Measurements from ENCODE around the gene FDXACB1. TPM values are rescaled to one million over a fixed set of nuclear protein-coding genes. Genes with fewer than 3 reads are reported as not detected.

Gene FDXACB1, protein sequence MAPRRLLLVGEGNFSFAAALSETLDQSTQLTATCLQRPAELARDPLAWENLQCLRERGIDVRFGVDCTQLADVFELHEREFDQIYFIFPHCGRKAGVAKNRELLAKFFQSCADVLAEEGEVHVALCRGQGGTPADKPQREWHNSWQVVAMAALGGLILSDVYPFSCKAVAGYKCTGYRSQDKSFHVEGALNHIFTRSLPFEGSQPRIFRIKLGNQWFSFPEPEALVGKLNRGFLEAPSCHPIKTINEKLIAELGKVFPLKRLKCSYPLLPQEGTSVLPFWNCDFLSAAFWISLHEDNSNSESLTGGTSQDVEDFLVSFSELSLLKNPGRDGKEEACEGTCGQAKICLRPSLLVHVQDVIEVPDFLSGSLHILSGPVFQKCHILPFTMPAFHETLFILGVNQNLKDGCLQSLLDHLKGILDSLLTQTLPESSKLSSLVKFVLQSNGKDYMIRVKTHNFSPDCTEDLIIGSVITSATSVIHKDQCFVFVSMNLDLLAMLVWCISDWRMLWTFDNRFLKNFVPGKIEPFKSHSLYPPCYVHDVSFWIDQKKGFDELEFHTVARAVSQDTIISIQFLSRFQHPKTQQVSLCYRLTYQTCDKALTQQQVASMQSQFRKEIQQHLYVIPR
- total RNA-seq = 3.3 and 4.2 TPM in 2 replicates

DNA sequence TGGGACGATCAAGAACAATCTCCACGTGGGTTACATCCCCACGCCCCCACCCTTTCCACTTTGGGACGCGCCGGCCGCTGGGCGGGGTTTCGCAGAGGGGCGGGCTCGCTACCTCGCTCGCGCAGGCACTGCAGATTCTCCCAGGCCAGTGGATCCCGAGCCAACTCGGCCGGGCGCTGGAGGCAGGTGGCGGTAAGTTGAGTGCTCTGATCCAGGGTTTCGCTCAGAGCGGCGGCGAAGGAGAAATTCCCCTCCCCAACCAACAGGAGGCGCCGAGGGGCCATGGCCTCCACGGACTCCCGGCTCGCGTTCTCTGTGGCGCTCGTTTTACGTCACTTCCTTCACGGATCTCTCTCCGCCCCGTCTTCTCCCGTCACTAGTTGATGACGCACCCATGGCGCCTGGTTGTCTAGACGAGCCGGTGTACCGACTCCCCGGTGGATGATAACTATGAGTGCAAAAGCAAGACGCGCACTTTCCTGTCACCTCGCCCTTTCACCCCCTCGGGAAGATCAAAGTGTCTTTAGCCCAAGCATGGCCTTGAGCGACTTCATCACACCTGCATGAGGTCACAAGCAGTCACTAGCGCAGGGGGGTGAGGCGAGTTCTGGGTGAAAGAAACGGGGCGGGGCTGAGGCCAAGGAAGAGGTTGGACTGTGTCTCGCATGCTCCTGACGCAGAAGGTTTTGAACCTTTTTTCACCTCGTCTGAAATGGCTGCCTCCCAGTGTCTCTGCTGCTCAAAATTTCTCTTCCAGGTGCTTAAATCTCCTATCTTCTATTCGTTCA lies at the start of gene FDXACB1, which contains the start of gene CFAP68:
Gene FDXACB1, minus strand, starts transcription at position 317 of the 788 bp plus-strand sequence. Its CDS starts 33 bp downstream, at position 284.
Gene CFAP68, plus strand, starts transcription at position 693 of the 788 bp plus-strand sequence. Its CDS starts 20 bp downstream, at position 713.

DNA sequence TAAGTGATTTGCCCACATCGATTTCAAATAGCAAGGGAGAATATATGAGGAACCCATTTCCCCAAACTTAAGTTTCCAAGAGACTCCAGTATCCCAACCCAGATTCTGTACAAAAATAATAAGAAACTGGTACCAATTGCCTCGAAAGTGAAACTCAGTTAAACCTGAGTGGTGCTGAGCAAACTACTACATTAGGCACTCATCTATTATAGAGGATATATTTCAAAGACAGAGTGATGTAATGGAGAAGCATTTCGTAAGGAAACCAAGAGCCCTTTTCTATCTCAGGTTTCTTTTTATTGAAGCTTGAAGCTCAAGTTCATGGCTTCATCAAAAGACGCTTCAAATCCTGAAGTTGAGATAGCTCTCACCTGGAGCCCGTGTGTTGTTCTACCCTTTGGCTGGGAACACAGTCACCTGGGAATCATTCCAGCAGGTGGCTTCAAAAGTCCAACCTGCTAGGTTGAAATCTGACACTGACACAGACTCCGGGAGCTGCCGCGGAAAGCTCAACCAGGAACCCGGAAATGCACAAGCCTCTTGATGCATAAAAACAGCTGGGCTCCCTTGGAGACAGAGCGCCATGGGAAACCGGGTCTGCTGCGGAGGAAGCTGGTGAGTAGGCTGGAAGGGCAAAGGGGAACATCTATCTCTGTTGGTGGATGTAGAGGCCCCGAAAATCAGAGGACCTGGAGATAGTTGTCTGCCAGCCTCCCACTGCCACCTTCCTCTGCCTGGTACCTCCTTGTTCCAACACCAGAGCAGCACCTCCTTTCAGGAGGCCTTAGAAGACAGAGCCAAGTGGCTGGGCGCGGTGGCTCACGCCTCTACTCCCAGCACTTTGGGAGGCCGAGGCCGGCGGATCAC lies 39.7 kb upstream of the FDXACB1 start, which contains the start of gene C11orf52:
Gene C11orf52, plus strand, starts transcription at position 524 of the 867 bp plus-strand sequence. Its CDS starts 60 bp downstream, at position 584.

DNA sequence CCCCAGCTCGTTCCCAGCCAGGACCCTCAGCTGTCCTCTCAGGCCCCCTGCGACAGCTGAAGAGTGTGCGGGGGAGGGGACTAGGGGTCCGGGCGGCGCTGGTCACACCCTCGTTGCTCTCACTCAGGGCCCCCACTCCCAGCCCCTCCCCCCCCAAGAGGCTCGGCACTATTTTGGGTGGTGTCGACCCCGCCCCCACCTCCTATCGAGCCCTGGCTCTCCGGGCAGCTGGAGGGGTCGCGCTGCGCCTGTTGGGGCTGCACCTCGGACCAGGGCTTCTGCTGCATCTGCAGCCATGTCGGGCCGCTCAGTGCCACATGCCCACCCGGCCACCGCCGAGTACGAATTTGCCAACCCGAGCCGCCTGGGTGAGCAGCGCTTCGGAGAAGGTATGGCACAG lies 33.6 kb upstream of the FDXACB1 start, which contains the start of gene HSPB2:
Gene HSPB2, plus strand, starts transcription at position 200 of the 400 bp plus-strand sequence. Its CDS starts 96 bp downstream, at position 296.

DNA sequence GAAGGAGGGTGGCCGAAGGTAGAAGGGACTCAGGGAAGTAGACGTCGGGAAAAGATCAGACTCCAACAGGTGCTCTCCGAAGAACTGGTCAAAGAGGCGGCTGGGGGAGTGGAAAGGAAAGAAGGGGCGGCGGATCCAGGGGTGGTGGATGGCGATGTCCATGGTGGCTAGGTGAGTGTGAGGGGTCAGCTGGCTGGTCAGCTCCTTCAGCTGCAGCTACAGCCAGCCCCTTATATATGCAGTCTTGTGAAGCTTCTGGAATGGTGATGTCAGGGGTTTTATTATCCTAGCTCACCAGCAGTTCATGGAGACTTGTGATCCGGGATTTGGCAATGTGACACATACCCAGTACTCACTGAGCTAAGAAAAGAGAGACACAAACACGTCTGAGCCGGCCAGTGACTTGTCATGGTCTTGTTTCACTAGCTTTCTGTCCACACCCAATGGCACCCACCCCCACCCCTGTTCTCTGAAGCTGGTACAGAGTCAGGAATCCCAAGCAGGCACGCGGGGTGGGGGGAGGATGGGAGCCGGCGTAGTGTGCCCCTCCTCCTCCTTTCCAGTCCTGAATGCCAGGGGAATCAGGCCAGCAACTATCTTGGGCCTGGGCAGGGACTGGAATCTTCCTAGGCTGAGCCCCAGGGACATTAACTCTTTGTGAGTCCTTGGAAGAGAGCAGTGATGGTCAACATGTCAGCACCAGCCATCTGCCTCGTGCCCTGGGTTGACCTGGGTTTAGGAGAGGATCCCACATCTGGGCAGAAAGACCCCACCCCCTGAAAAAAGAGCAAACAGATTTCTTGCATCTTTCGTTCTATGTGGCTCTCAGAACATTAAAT lies 32.8 kb upstream of the FDXACB1 start, which contains the start of gene CRYAB:
Gene CRYAB, minus strand, starts transcription at position 208 of the 839 bp plus-strand sequence. Its CDS starts 46 bp downstream, at position 162.

DNA sequence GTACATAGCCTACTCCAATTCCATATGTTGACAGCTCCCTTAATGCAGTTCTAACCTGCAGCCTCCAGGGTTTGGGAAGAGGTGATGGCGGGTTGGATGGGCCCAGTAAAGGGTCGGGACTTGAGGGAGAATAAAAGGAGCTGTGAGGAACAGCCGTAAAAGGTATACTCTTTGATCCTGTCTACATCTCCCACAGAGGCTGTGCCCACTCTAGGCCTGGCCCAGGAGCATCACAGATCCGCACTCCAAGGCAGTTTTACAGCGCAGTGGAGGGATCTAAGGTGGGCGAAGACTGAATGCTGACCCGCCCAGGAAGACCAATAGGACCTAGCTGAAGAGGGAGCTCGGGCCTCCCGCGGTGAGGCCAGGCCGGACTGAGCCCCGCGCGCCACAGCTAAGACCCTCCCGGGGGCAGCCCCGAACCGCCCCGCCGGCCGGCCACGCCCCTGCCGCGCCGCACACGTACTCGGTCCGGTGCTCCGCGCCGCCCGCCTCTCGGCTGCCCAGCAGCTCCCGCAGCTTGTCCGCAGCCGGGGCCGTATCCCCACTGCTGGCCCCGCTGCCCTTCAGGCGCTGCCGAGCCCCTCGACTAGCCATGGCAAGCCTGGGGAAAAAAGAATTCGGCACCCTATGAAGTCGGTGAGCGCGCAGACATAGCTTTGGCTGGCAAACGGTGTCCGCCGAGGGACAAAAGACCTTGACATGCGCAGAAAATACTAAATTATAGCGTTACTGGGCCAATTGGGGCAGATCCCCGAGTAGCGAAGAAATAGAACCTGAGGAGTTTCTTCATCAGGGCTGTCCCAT lies 7.9 kb downstream of the FDXACB1 start, which contains the start of gene ALG9:
Gene ALG9, minus strand, starts transcription at position 696 of the 807 bp plus-strand sequence. Its CDS starts 99 bp downstream, at position 597.

Small RNAs within 50 kb of the gene (small RNA-seq; reads per million reads assigned to genes)
- gene C11orf52 = not detected
- not detected for gene GNG5P3
- gene RNA5SP351 = not detected
- gene RPL37AP8 = not detected

Other genes with a start within 250 kb of the FDXACB1 start
- 51.7 and 59.4 TPM in 2 replicates for gene PPP2R1B, start 112.8 kb downstream of the FDXACB1 start, total RNA-seq
- 35.2 and 38.5 TPM in 2 replicates for gene ALG9, start 7.6 kb downstream of the FDXACB1 start, total RNA-seq
- 3.9 and 7.0 TPM in 2 replicates for gene CFAP68, start 376 bp upstream of the FDXACB1 start, total RNA-seq
- 0.29 and 1.1 TPM in 2 replicates for gene CRYAB, start 32.6 kb upstream of the FDXACB1 start, total RNA-seq
- not detected in 2 replicates for gene HSPB2, start 33.6 kb upstream of the FDXACB1 start, total RNA-seq
- gene C11orf52, start 39.7 kb upstream of the FDXACB1 start, total RNA-seq = 0.29 TPM in 1 of 2 replicates, not detected in the other
- gene DIXDC1, start 58.2 kb upstream of the FDXACB1 start, total RNA-seq = 31.0 and 34.3 TPM in 2 replicates
- gene DLAT, start 146.2 kb upstream of the FDXACB1 start, total RNA-seq = 56.7 and 77.5 TPM in 2 replicates
- gene PIH1D2, start 194.9 kb upstream of the FDXACB1 start, total RNA-seq = 1.6 and 1.9 TPM in 2 replicates
- 23.0 TPM in 2 replicates for gene NKAPD1, start 195.1 kb upstream of the FDXACB1 start, total RNA-seq
- gene TIMM8B, start 207.6 kb upstream of the FDXACB1 start, total RNA-seq = 52.2 and 65.0 TPM in 2 replicates
- 141 and 144 TPM in 2 replicates for gene SDHD, start 207.7 kb upstream of the FDXACB1 start, total RNA-seq